Esophagus muscularis mucosa (tissue), 4 donors: ENCODE measurements around the gene CD37.
"Not testable (repeated sequence)": the region's sequence is repeated elsewhere in the genome, so short reads cannot be mapped to it uniquely, and the experiment has no call there.

Experiments used
- CTCF ChIP-seq, 3 experiments: fragments of 200-600 bp in 2 of 3; fragments of 450-650 bp in 1 of 3; sonication (generic) in 2 of 3; IDR thresholded peaks; one replicate each; pipeline ENCODE4 v1.5.1; 2017 to 2019; ENCODE audit warnings: antibody characterized with exemption in 3 of 3, mild to moderate bottlenecking in 2 of 3, moderate library complexity in 1 of 3
- EP300 ChIP-seq: sonication (generic); formaldehyde crosslinking; IDR thresholded peaks from one replicate; pipeline ENCODE4 v1.6.1; 2017; ENCODE audit warnings: antibody characterized with exemption
- POLR2A ChIP-seq: fragments of 450-650 bp; IDR thresholded peaks from one replicate; pipeline ENCODE4 v1.6.1; 2017; ENCODE audit warnings: antibody characterized with exemption, moderate library complexity, mild to moderate bottlenecking, low read depth
- POLR2AphosphoS5 ChIP-seq, 2 donors: sonication (generic); formaldehyde crosslinking; IDR thresholded peaks; one replicate each; pipeline ENCODE4 v1.6.1; 2017; ENCODE audit warnings: antibody characterized with exemption in 2 of 2

- not testable (repeated sequence) for TF ChIP-seq POLR2A; CTCF (IDR thresholded peaks at IDR 0.05); POLR2AphosphoS5 (IDR thresholded peaks at IDR 0.05); EP300
These were observed 2.4 kb upstream of the CD37 start for GRCh38 chr19:49332691-49333417.
